Hypothalamus (tissue), 51 donors: ENCODE data around the gene SNX2.

Experiments used
- DNase-seq, 51 donors: peaks; one replicate each; lab custom pipeline; 2025; lab: John Stamatoyannopoulos, UW

The SNX2 gene

DNA sequence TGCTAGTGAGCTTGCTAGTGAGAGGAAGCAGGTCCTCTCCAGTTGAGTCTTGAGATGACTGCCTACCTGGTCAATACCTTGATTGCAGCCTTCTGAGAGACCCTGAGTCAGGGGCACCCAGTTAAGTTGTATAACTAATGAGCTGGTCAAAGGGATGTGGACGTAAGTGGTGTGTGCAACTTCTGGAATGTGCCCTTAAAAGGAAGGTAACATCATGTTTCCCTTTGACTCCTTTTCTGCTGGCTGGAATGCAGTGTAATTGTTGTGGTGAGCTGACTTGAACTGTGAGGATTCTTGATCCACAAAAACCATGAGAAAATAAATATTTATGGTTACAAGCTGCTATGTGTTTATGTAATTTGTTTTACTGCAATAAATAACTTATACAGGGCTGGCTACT is 2.4 kb upstream of the SNX2 start:
- DNase-seq = no peak

DNA sequence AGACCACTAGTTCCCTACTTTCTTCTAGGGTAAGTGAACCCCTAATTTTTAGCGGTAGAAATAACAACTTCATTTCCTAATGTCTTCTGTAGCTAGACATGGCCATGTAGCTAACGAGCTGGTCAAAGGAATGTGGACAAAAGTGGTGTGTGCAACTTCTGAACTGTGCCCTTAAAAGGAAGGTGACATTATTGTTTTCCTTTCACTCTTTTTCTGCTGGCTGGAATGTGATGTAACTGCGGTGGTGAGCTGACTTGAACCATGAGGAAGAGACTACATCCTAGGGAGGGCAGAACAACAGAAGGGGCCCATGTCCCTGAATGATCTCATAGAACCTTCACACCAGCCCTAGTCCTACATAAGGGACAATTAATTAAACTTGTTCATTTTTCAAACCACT is 1.3 kb upstream of the SNX2 start:
- DNase-seq = no peak

DNA sequence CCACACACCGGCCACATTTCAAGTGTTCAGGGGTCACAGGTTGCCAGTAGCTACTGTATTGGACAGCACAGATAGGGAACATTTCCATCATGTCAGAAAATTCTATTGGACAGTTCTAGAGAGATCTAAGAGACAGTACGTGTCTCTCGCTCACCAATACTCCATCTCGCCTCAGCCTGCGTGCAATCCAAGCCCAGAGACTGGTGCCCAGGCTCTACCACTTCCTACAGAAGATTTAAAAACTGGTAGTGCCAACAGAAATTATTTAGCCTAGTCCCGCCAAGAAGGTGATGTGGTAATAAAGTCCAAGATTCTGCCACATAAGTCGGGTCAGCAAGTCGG is 390 bp upstream of the SNX2 start:
- DNase-seq = no peak

DNA sequence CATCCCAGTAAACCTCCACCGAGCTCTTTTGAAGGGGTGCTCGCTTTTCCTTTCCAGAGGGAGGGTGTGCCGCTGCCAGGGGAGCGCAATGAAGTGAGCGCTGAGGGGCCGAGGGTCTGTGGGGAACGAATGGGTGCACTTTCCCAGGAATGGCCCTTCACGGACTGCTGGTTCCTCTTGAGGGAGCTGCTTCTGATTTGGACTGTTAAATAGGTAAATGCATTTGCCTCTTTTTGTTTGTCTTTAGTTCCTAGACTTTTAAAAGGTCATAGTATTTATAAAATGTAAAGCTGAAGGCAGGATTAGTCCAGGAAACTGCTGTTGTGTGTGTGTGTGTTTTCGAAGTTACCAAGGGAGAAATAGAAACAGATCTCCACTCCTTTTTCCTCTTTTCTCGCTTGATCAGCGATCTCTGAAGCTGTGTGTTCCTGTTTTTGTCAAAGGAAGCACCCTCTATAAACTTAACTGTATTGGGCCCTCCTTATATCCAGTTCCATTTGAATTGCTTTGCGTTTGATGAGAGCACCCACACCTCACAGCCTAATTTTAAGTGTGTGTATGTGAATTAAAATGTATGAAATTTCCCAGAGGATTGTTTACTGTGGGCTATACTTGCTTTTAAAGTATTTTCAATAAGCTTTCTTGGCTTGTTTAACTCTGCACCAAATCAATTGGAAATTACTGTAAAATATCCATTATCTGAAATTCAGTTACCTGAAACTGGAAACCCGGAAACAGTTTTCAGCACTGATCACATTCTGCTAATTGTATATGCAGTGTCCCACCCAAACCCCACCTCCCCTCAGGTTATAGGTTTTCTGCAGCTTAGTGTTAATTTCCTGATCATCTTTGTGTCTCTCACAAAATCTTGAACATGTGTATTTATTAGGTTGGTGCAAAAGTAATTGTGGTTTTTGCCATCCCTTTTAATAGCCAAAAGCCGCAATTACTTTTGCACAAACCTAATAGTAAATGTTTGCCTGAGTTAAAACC is 966 bp downstream of the SNX2 start:
- peak in 4 of 51 donors; percentile 30 to 75 (median 33) for DNase-seq

DNA sequence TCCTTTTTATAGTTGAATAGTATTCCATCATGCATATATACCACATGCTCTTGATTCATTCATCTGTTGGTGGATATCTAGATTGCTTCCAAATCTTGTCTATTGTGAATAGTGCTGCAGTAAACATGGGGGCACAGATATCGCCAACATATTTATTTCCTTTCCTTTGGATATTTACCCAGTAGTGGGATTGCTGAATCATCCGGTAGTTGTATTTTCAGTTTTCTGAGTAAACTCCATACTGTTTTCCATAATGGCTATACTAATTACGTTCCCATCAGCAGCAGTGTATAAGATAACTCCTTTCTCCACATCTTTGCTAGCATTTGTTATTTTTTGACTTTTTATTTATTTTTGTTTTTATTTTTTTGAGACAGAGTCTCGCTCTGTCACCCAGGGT is 3.3 kb downstream of the SNX2 start:
- DNase-seq = no peak

DNA sequence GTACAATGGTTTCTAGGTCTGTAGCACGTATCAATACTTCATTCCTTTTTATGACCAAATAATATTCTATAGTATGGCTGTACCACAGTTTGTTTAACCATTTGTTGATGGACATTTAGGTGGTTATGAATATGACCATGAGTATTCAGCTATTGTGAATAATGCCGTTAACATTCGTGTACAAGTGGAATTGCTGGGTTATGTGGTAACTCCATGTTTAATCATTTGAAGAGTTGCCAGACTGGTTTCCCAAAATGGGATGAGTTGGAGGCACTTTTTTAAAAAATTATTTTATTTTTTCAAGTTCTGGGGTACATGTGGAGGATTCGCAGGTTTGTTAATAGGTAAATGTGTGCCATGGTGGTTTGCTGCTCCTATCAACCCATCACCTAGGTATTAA is 4.6 kb downstream of the SNX2 start:
- DNase-seq = no peak

DNA sequence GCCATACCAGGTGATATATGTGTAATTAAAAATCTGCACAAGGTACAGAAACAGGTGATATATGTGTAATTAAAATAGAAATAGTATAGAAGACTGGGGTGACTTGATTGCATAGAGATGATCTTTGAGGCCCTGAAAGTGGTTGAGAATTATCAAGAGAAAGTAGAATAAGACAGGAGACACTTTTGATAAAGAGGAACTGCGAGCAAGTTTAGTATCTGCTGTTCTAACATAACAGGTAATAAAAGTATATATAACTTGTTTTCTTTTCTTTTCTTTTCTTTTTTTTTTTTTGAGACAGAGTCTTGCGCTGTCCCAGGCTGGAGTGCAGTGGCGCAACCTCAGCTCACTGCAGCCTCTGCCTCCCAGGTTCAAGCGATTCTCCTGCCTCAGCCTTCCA is 5.4 kb downstream of the SNX2 start:
- DNase-seq = no peak

DNA sequence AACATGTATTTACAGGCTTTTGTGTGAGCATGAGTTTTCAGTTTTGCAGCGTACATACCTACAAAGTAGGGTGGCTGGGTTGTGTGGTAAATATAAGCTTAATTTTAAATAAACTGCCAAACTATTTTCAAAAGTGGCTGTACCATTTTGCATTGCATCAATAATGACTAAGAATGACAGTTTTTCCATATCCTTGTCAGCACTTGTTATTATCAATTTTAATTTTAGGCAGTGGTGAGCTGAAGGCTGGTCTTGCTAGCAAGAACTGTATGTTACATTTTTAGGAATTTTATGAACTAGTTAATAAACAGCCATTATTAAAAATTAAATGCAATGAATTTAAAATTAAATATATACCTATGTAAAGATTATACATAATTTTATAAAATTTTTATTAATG is 6.6 kb downstream of the SNX2 start:
- DNase-seq = no peak

DNA sequence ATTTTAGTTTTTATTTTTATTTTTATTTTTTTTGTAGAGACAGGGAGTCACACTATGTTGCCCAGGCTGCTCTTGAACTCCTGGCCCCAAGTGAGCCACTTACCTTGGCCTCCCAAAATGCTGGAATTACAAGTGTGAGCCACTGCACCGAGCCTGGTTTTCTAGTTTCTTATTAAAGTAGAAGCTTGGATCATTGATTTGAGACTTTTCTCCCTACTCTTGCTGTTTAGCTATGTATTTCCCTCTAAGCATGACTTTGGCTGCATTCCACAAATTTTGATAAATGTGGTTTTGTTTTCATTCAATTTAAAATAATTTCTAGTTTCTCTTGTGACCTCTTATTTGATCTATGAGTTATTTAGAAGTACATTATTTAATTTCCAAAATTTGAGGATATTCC is 10.4 kb downstream of the SNX2 start:
- no peak for DNase-seq

DNA sequence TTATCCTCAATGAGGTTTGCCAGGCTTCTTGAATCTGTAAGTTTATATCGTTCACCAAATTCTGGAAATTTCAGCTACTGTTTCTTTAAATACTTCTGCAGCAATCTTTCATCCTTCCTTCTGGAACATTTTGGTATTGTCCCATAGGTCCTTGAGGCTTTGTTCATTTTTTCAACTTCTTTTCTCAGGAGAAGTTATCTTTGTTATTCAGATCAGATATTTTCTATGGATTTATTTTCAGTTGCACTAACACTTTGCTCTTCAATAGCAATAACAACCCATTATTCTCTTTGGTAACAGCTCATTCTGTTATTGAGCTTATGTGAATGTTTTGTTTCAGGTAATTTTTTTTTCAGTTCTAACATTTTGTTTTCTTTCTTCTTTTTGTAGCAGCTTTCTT is 13.5 kb downstream of the SNX2 start:
- no peak for DNase-seq

DNA sequence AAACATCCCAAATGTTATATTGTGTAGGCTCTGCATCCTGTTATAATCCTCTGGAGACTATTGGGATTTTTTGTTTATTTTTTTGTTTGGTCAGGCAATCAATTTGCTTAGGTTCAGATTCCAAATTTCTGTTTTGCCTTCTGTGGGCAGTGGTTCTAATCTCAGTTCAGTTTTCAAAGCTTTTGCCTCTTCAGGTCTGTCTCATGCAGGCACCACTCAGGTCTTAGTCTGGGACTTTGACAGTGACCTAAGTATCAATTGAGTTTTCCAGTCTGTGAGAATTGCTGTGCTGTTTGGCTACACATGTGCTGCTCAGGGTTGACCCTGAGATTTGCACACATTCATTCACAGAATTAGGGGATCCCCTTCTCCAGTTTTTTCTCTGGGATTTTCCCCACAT is 14.1 kb downstream of the SNX2 start:
- no peak for DNase-seq

DNA sequence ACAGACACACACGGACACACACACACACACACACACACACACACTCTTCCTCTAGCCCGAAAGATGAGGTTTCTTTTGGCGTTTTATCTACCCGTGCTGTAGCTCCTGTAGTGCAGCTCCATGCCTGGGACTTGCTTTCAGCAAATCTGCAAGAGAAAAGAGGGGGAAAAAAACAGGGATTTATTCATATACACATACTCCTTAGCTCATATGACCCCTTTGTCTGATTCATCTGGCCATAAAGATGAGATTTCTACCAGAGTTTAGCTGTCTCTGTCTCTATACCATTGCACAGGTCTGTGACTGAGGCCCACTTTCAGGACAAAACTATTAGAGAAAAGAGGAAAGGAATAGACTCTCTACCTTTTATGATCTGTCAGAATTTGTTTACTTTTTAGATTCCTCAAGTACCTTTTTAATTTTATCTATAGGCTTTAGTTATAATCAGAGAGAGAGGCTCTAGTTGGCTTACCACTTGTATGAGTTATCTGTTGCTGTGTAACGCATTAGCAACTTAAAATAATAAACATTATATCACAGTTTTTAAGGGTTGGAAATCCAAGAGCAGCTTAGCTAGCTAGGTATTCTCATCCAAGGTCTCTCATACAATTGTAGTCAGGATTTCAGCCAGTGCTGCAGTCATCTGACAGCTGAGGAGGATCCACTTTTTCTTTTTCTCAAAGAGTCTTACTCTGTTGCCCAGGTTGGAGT is 14.7 kb downstream of the SNX2 start:
- DNase-seq = no peak

DNA sequence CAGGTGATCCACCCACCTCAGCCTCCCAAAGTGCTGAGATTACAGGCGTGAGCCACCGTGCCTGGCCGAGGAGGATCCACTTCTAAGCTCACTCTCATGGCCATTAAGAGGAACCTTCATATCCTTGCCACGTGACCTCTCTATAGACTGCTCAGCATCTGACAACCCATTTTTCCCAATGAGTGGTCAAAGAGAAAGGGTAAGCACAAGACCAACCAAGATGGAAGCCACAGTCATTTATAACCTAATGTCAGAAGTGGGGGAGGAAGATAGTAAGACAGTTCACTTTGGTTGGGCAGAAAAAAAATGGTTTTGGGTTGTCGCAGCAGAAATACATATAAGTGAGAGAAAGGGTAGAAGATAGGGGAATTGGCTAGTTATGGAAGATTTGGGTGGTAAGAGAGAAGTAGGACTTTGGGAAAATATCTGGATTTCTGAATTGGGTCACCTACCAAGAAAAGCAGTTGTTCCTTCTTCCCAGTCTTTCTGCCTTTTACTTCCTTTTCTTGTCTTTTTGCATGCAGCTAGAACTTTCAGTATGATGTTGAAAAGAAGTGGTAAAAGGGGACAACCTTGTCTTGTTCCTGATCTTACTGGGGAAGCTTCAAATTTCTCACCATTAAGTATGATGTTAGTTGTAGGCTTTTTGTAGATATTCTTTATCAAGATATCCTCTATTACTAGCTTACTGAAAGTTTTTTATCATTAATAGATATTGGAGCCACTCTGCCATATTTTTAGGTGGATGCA is 15.6 kb downstream of the SNX2 start:
- no peak for DNase-seq

DNA sequence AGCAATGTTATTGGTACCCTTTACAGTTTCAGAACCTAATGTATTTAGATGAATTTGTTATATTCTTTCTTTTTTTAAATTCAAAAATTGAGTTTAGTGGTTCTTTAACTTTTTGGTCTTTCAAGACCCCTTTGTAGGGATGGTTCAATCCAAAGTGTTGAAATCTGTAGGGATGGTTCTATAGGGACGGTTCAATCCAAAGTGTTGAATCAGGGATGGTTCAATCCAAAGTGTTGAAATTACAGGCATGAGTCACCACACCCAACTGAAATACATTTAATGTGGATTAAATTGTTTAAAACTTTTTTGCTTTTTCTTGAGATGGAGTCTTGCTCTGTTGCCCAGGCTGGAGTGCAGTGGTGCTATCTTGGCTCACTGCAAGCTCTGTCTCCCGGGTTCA is 30.6 kb downstream of the SNX2 start:
- DNase-seq = no peak

DNA sequence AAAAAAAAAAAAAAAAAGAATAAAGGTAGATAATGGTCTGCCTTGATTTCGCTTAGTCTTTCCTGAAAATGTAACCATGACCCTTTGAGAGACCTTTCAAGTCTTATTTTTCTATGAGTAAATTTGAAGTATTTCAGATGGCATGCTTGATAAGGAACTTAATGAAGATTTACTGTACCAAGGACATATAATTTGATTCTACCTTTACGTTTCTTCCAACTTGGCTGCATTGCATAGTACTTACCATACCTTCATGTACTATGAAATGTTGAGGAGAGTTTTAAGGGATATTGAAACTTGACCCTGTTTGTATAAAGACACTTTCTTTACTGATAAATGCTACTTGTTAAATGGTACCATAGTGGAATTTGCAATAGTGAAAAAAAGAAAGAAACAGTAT is 35.5 kb downstream of the SNX2 start:
- no peak for DNase-seq

DNA sequence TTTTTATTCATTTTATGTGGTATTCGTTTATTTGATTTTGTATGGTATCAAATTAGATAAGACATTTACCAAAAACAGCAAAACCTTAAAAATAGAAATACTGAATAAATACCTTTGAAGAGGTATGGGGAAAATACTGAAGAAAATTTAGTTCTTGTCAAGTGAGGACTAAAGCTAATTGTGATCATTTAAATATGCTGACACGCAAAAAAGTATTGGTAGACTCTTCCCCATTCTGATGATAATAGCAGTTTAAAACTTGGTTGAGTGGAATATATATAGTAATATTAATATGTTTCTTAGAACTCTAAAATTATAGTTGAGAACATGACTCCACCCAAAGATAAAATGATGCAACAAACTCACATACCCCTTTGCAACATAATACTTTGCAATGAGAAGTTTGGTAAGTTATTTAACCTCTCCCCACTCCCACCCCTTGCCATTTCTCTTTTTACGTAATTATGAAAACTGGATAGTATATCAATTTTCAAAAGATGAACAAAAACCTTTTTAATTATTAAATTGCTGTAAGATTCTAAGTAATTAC is 40.4 kb downstream of the SNX2 start:
- DNase-seq = no peak

DNA sequence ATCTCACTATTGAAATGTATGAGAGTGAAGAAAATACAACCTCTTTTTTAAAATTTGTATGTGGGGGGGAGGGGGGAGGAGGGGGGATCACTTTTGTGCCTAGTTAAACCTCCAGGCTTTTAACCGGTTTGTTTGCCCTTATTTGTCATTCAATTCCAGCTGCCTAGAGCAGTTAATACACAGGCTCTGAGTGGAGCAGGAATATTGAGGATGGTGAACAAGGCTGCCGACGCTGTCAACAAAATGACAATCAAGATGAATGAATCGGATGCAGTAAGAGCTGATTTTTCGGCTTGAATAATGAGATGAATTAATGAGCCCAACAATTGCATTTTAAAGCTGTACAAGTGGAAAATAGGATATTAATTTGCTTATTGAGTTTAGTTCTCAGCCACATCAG is 41.9 kb downstream of the SNX2 start:
- DNase-seq = no peak

DNA sequence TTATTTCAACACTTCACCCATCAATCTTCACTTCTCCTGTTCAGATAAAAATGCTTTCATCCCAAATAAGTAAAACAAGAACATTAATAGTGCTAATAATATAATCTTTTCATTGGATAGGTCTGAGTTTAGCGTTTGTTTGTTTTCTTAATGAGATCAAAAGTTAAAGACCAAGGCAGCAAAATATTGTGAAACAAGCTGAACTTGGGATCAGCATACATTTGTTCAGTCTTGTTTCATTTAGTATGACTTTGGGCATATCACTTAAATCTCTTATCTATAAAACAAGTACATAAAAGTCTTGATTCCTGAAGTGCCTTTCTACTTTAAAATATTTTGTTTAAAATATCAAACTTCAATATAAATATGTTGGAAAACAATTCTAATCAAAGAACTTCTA is 57.1 kb downstream of the SNX2 start:
- DNase-seq = no peak

DNA sequence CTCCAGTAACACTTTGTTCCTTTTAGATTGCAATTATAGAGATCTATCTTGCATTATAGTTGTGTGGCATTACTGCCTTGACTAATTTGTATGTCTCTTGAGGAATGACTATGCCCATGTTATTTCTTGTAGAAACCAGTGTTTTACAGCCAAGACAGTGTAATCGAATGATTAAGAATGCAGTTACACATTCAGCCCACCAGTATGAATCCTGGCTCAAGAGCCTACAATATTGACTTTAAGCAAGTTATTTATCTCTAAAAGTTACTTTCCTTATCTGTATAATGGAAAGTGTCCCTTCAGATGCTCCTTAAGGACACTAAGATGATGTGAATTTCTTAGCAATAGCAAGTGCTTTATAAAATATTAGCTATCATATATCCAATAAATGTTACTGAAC is 60.8 kb downstream of the SNX2 start:
- DNase-seq = no peak

DNA sequence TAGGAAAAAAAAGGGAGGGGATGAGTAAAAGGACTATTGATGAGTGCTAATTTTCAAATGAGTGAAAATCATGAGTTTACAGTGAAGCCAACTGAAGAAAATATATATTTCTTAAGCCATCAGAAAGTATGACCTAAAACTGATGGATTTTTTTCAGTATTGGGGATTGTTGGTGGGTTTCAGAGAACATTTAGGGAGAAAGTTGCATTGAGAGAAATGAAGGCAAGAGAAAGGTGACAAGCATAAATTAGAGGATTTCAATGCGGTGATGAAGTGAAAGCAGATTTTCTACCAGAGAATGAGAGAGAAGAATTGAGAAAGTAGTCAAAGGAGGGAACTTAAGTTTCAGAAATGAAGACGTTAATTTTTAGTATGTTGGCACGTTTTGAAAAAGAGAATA is 62.1 kb downstream of the SNX2 start:
- DNase-seq = no peak

DNA sequence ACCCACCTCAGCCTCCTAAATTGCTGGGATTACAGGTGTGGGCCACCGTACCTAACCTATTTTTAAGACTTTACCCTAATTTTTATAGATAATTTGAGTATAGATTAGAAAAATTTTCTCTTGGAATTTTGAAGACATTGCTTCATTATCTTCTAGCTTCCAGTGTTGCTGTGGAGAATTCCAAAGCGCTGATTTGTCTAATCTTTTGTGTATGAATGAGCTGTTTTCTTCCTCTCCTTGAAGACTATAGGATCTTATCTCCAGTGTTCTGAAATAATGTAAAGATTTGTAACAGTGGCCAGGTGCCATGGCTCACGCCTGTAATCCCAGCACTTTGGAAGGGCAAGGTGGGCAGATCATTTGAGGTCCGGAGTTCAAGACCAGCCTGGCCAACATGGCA is 64.9 kb downstream of the SNX2 start:
- DNase-seq = no peak
